AG04450 (cell line): ENCODE measurements around the gene DAAM2. TPM values are rescaled to one million over a fixed set of nuclear protein-coding genes. Genes with fewer than 3 reads are reported as not detected.

Experiments used
- CTCF ChIA-PET: fragments of 300-600, 350-600 bp; formaldehyde crosslinking; extraction: SDS; loops from one replicate; lab custom pipeline; 2022; ENCODE audit warnings: antibody characterized with exemption, inconsistent platforms; lab: Charles Lee
- POLR2A ChIA-PET: fragments of 350-600 bp; formaldehyde crosslinking; extraction: SDS; loops from one replicate; lab custom pipeline; 2021; ENCODE audit warnings: antibody characterized with exemption, inconsistent platforms; lab: Yijun Ruan, JAX
- DNase-seq: peaks from one replicate; pipeline ENCODE4 v3.0.0-alpha.2; 2011; ENCODE audit warnings: low read depth, low spot score
- H3K27ac ChIP-seq: one replicate; pipeline ENCODE4 v1.5.1; 2012; ENCODE audit warnings: low read depth, low read length, control low read depth
- H3K27me3 ChIP-seq: one replicate; pipeline ENCODE4 v1.6.0; 2012; ENCODE audit warnings: low read length; ENCODE audit not compliant: control insufficient read depth, insufficient read depth
- H3K4me3 ChIP-seq: 2 replicates; pipeline ENCODE4 v1.5.1; 2011; ENCODE audit warnings: mild to moderate bottlenecking, low read depth, low read length, control low read depth
- H3K9me3 ChIP-seq: 2 replicates; pipeline ENCODE4 v1.5.1; 2012; ENCODE audit warnings: low read length; ENCODE audit not compliant: control insufficient read depth, insufficient read depth
- polyA plus RNA-seq: library from polyadenylated mRNA; depleted of rRNA; stranded (reverse); fragments of >200 nt; gene quantifications from 2 replicates; pipeline ENCODE4 v1.2.3, GENCODE V29; 2011; rRNA removed
- TF ChIP-seq, protein P1 (sequence below): IDR thresholded peaks from 2 replicates; pipeline ENCODE4 v1.5.1; 2011; ENCODE audit warnings: low read depth, low read length, control low read depth, inconsistent platforms

DAAM2 gene
- polyA plus RNA-seq, 1 experiment = 2.9 TPM

DNA sequence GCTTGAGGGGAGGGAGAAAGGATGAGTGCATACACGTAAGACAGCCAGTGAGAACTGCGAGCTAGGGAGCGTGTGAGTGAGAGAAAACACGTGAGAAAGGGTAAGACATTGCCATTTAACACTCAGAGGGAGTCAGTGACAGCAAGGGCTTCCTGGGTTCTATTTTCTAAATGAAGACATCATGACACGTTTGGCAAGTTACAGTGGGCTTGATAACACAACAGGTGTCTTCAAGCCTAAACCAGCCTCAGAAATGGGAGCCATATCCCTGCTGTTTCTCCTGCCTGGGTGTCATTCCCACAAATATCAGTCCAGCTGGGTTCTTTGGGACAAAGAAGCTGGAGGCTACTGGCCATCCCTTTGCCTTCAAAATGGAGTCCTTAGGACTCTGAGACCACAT lies 159.0 kb downstream of the DAAM2 start:
- Histone ChIP-seq H3K4me3 (no peak overlapping the region), H3K9me3 (no peaks in the 10 kb centered on the region), H3K27me3 (peaks cover 11% of the 10 kb centered on the region), H3K27ac (no peak overlapping the region)
- POLR2A ChIA-PET = no interaction called here
- no peak for DNase-seq
- CTCF ChIA-PET = no interaction called here
- TF ChIP-seq, protein P1, sequence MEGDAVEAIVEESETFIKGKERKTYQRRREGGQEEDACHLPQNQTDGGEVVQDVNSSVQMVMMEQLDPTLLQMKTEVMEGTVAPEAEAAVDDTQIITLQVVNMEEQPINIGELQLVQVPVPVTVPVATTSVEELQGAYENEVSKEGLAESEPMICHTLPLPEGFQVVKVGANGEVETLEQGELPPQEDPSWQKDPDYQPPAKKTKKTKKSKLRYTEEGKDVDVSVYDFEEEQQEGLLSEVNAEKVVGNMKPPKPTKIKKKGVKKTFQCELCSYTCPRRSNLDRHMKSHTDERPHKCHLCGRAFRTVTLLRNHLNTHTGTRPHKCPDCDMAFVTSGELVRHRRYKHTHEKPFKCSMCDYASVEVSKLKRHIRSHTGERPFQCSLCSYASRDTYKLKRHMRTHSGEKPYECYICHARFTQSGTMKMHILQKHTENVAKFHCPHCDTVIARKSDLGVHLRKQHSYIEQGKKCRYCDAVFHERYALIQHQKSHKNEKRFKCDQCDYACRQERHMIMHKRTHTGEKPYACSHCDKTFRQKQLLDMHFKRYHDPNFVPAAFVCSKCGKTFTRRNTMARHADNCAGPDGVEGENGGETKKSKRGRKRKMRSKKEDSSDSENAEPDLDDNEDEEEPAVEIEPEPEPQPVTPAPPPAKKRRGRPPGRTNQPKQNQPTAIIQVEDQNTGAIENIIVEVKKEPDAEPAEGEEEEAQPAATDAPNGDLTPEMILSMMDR = no peak

DNA sequence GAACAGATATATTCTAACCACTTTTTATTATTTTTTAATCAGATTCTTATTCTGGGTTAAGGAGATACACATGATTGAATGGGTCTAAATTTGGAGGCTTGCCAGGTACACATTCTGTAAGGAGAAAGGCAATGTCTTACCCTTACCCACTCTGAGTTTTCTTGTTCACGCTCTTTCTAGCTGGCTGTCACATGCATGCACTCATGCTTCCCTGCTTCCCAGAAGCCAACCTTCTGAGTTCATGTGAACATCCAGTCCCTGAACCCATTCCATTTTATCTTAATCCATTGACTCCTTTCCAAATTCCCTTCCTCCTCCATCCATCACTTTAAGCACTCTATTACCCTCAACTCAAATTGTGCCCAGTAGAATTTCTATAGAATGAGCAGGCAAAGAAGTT lies 159.5 kb downstream of the DAAM2 start:
- Histone ChIP-seq H3K27ac (no peak overlapping the region), H3K4me3 (no peak overlapping the region), H3K27me3 (peaks cover 8% of the 10 kb centered on the region), H3K9me3 (no peaks in the 10 kb centered on the region)
- CTCF ChIA-PET = no interaction called here
- DNase-seq = no peak
- POLR2A ChIA-PET = no interaction called here
- TF ChIP-seq, protein P1 = no peak

DNA sequence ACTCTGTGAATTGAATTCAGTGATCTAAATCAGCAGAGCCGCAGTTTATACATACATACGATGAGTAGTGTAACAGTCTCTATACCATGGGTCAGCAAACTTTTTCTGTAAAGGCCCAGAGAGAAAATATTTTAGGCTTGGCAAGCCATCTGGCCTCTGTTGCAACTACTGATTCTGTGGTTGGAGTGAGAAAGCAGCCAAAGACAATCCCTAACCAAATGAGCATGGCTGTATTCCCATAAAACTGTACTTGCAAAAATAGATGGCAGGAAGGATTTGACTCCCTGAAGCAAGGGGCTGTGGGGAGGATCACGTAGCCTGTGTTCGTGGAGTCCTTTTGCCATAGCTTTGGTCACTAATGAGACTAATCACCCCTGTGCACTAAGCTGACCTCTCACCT lies 160.0 kb downstream of the DAAM2 start:
- POLR2A ChIA-PET = no interaction called here
- Histone ChIP-seq H3K4me3 (no peak overlapping the region), H3K27ac (no peak overlapping the region), H3K27me3 (peaks cover 8% of the 10 kb centered on the region), H3K9me3 (no peaks in the 10 kb centered on the region)
- DNase-seq = no peak
- CTCF ChIA-PET = no interaction called here
- TF ChIP-seq, protein P1 = no peak

DNA sequence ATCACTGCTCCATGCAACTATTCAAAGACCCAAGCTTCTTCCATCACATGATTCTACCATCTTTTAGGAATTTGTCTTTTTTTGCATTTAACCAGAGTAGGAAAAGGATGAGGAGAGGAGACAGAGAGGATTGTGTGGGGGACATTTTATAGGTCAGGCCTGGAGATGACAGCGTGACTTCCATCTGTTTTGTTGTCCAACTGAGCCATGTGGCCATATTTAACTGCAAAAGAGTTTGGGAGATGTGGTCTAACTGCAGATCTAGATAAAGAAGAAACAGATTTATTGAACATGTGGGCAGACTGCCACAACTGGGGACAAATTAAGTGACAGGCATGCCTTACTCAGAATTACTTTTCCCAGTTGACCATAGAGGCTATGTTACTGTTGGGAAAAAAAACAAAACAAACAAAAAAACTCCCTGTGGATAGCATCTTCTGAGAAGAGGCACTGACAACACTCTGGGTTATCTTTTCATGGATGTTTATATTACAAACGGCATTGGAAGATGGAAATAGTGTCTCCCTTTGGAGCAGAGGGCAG lies 161.0 kb downstream of the DAAM2 start:
- Histone ChIP-seq H3K27me3 (peaks cover 8% of the 10 kb centered on the region), H3K4me3 (no peak overlapping the region), H3K9me3 (no peaks in the 10 kb centered on the region), H3K27ac (no peak overlapping the region)
- DNase-seq = no peak
- ChIA-PET POLR2A (no interaction called here), CTCF (interaction anchor here (0.6 kb wide), 1 partner anchor 28 kb away, joined by 9 read pairs; no protein-coding TSS in a partner anchor)
- TF ChIP-seq, protein P1 = no peak

Other genes starting within 250 kb of the DAAM2 start
- gene KIF6, start 67.0 kb upstream of the DAAM2 start, polyA plus RNA-seq = 0.02 and 0.04 TPM in 2 replicates
- gene MOCS1, start 142.1 kb downstream of the DAAM2 start, polyA plus RNA-seq = 6.1 and 7.6 TPM in 2 replicates